GM12878 (cell line): ENCODE measurements around the gene ANO3. TPM values are rescaled to one million over a fixed set of nuclear protein-coding genes. Genes with fewer than 3 reads are reported as not detected.

Experiments used
- ASH2L ChIP-seq: fragments of 300-600, 200-600 bp; sonication (generic); IDR thresholded peaks from 2 replicates; pipeline ENCODE4 v1.6.1; 2017; ENCODE audit warnings: low read depth, mild to moderate bottlenecking, borderline replicate concordance
- E2F4 ChIP-seq: IDR thresholded peaks from 2 replicates; pipeline ENCODE4 v1.6.1; 2012; ENCODE audit warnings: low read depth, low read length, improper control_type of control experiment
- FOXM1 ChIP-seq: IDR thresholded peaks from 2 replicates; pipeline ENCODE4 v1.6.1; 2012; ENCODE audit warnings: low read depth, mild to moderate bottlenecking, inconsistent platforms, low read length, moderate library complexity
- HDAC6 ChIP-seq: fragments of 200-600 bp; sonication (generic); IDR thresholded peaks from one replicate; pipeline ENCODE4 v1.8.0; 2017; ENCODE audit warnings: antibody characterized with exemption; ENCODE audit not compliant: unreplicated experiment
- IKZF2 ChIP-seq, 2 experiments: fragments of 450-650 bp; IDR thresholded peaks; 2 replicates each; pipeline ENCODE4 v1.6.1; 2017; ENCODE audit warnings: mild to moderate bottlenecking in 2 of 2, moderate library complexity in 2 of 2
- LARP7 ChIP-seq: fragments of 450-650 bp; IDR thresholded peaks from 2 replicates; pipeline ENCODE4 v1.6.1; 2017; ENCODE audit warnings: mild to moderate bottlenecking
- MLLT1 ChIP-seq: fragments of 450-650 bp; IDR thresholded peaks from 2 replicates; pipeline ENCODE4 v1.6.1; 2016; ENCODE audit warnings: mild to moderate bottlenecking
- NFYB ChIP-seq: IDR thresholded peaks from 2 replicates; pipeline ENCODE4 v1.6.1; 2011; ENCODE audit warnings: low read depth, mild to moderate bottlenecking, low read length, improper control_type of control experiment, moderate library complexity; ENCODE audit not compliant: insufficient read depth
- NR2C2 ChIP-seq: IDR thresholded peaks from 2 replicates; pipeline ENCODE4 v1.6.1; 2011; ENCODE audit warnings: borderline replicate concordance, low read depth; ENCODE audit not compliant: control insufficient read depth, insufficient read length
- NRF1 ChIP-seq: conservative IDR thresholded peaks from 2 replicates; pipeline ENCODE4 v1.6.1; 2011; ENCODE audit warnings: mild to moderate bottlenecking, low read depth, low read length, improper control_type of control experiment
- POU2F2 ChIP-seq: IDR thresholded peaks from 3 replicates; pipeline ENCODE4 v1.6.1; 2011; ENCODE audit warnings: low read depth, mild to moderate bottlenecking, low read length, borderline replicate concordance
- RFX5 ChIP-seq: IDR thresholded peaks from 2 replicates; pipeline ENCODE4 v1.6.1; 2011; ENCODE audit warnings: low read depth, low read length, improper control_type of control experiment
- STAT3 ChIP-seq: IDR thresholded peaks from 2 replicates; pipeline ENCODE4 v1.6.1; 2011; ENCODE audit warnings: low read depth, low read length, improper control_type of control experiment
- ZBED1 ChIP-seq: IDR thresholded peaks from 2 replicates; pipeline ENCODE4 v1.6.1; 2016; ENCODE audit warnings: borderline replicate concordance
- polyA plus RNA-seq, 11 experiments: library from polyadenylated mRNA; depleted of rRNA in 4 of 11; unstranded in 6 of 11; stranded (reverse) in 5 of 11; fragments of >200 nt; fragmentation: Nextera tagmentation in 4 of 11; fragmentation: Illumina TruSeq in 1 of 11; extraction: Ambion mirVana in 4 of 11; extraction: Trizol in 1 of 11; gene quantifications; 1 replicate in 1 of 11; 2 replicates in 10 of 11; pipeline versions ENCODE4 v1.2.1 to v1.2.3, GENCODE V29; 2011 to 2016; ENCODE audit warnings: inconsistent platforms in 2 of 11, missing spikeins in 2 of 11, low read depth in 1 of 11
- total RNA-seq, 4 experiments: library from RNA; depleted of rRNA in 3 of 4; stranded (reverse); fragments of >200 nt in 3 of 4; fragmentation: Illumina TruSeq in 1 of 4; extraction: Trizol in 1 of 4; gene quantifications; 2 replicates each; pipeline versions ENCODE4 v1.2.1 to v1.2.3, GENCODE V29; 2013 to 2021
- TF ChIP-seq, protein P1 (sequence below): fragments of 450-650 bp; IDR thresholded peaks from 2 replicates; pipeline ENCODE4 v1.6.1; 2016; ENCODE audit warnings: mild to moderate bottlenecking, moderate library complexity, borderline replicate concordance
- TF ChIP-seq, protein P2 (sequence below): fragments of 450-650 bp; formaldehyde crosslinking; IDR thresholded peaks from 2 replicates; pipeline ENCODE4 v1.5.0; 2022; ENCODE audit warnings: mild to moderate bottlenecking, missing genetic modification characterization

Gene ANO3
- total and polyA plus RNA-seq, 10 of the 15 experiments (the other 5 are each of a cell fraction or from before 2014, with no cell fraction given): 0.13 to 5.9 (median 0.44) TPM

GRCh38 chr11:26632691-26633159, 300.8 kb downstream of the ANO3 start (continued):
- TF ChIP-seq ZBED1: no peak
- no peak for TF ChIP-seq HDAC6
- peak; percentile 58; the same call in 1 of the 3 replicates for TF ChIP-seq POU2F2
- TF ChIP-seq, protein P1, sequence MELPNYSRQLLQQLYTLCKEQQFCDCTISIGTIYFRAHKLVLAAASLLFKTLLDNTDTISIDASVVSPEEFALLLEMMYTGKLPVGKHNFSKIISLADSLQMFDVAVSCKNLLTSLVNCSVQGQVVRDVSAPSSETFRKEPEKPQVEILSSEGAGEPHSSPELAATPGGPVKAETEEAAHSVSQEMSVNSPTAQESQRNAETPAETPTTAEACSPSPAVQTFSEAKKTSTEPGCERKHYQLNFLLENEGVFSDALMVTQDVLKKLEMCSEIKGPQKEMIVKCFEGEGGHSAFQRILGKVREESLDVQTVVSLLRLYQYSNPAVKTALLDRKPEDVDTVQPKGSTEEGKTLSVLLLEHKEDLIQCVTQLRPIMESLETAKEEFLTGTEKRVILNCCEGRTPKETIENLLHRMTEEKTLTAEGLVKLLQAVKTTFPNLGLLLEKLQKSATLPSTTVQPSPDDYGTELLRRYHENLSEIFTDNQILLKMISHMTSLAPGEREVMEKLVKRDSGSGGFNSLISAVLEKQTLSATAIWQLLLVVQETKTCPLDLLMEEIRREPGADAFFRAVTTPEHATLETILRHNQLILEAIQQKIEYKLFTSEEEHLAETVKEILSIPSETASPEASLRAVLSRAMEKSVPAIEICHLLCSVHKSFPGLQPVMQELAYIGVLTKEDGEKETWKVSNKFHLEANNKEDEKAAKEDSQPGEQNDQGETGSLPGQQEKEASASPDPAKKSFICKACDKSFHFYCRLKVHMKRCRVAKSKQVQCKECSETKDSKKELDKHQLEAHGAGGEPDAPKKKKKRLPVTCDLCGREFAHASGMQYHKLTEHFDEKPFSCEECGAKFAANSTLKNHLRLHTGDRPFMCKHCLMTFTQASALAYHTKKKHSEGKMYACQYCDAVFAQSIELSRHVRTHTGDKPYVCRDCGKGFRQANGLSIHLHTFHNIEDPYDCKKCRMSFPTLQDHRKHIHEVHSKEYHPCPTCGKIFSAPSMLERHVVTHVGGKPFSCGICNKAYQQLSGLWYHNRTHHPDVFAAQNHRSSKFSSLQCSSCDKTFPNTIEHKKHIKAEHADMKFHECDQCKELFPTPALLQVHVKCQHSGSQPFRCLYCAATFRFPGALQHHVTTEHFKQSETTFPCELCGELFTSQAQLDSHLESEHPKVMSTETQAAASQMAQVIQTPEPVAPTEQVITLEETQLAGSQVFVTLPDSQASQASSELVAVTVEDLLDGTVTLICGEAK: no peak
- TF ChIP-seq E2F4: no peak
- TF ChIP-seq STAT3: no peak
- no peak for TF ChIP-seq NFYB
- no peak for TF ChIP-seq LARP7
- no peak for TF ChIP-seq NRF1
- no peak for TF ChIP-seq NR2C2
- no peak for TF ChIP-seq ASH2L
- peak; percentile 47; the same call in 1 of the 2 replicates for TF ChIP-seq FOXM1
- peak; percentile 75 to 76 for TF ChIP-seq IKZF2 (IDR thresholded peaks at IDR 0.05)
- TF ChIP-seq RFX5: no peak
- peak; percentile 84 for TF ChIP-seq MLLT1
- TF ChIP-seq, protein P2, sequence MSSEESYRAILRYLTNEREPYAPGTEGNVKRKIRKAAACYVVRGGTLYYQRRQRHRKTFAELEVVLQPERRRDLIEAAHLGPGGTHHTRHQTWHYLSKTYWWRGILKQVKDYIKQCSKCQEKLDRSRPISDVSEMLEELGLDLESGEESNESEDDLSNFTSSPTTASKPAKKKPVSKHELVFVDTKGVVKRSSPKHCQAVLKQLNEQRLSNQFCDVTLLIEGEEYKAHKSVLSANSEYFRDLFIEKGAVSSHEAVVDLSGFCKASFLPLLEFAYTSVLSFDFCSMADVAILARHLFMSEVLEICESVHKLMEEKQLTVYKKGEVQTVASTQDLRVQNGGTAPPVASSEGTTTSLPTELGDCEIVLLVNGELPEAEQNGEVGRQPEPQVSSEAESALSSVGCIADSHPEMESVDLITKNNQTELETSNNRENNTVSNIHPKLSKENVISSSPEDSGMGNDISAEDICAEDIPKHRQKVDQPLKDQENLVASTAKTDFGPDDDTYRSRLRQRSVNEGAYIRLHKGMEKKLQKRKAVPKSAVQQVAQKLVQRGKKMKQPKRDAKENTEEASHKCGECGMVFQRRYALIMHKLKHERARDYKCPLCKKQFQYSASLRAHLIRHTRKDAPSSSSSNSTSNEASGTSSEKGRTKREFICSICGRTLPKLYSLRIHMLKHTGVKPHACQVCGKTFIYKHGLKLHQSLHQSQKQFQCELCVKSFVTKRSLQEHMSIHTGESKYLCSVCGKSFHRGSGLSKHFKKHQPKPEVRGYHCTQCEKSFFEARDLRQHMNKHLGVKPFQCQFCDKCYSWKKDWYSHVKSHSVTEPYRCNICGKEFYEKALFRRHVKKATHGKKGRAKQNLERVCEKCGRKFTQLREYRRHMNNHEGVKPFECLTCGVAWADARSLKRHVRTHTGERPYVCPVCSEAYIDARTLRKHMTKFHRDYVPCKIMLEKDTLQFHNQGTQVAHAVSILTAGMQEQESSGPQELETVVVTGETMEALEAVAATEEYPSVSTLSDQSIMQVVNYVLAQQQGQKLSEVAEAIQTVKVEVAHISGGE (CRISPR knock-in tag): no peak
